Liver (tissue), 3 donors: ENCODE data around the gene PPIL4.

Experiments used
- EGR1 ChIP-seq, 2 donors: IDR thresholded peaks; 2 replicates each; pipeline ENCODE4 v1.6.1; 2016 to 2018; ENCODE audit warnings: antibody characterized with exemption in 2 of 2, low read depth in 2 of 2
- FOXA1 ChIP-seq: IDR thresholded peaks from 2 replicates; pipeline ENCODE4 v1.6.1; 2016; ENCODE audit warnings: antibody characterized with exemption
- GABPA ChIP-seq, 2 donors: IDR thresholded peaks in 1 of 2; conservative IDR thresholded peaks in 1 of 2; 2 replicates each; pipeline ENCODE4 v1.6.1; 2016; ENCODE audit warnings: antibody characterized with exemption in 2 of 2, mild to moderate bottlenecking in 1 of 2, moderate library complexity in 1 of 2
- HNF4A ChIP-seq, 2 donors: conservative IDR thresholded peaks; 2 replicates each; pipeline ENCODE4 v1.6.1; 2016; ENCODE audit warnings: antibody characterized with exemption in 2 of 2, mild to moderate bottlenecking in 2 of 2
- JUND ChIP-seq, 2 donors: IDR thresholded peaks; 2 replicates each; pipeline ENCODE4 v1.6.1; 2016; ENCODE audit warnings: antibody characterized with exemption in 2 of 2
- RAD21 ChIP-seq, 2 donors: IDR thresholded peaks; 2 replicates each; pipeline ENCODE4 v1.6.1; 2016; ENCODE audit warnings: antibody characterized with exemption in 2 of 2, mild to moderate bottlenecking in 2 of 2
- RXRA ChIP-seq, 2 donors: IDR thresholded peaks; 2 replicates each; pipeline ENCODE4 v1.6.1; 2017 to 2018; ENCODE audit warnings: antibody characterized with exemption in 2 of 2, mild to moderate bottlenecking in 1 of 2
- SP1 ChIP-seq: IDR thresholded peaks from 2 replicates; pipeline ENCODE4 v1.6.1; 2018; ENCODE audit warnings: antibody characterized with exemption, mild to moderate bottlenecking
- TAF1 ChIP-seq: conservative IDR thresholded peaks from 2 replicates; pipeline ENCODE4 v1.6.1; 2016; ENCODE audit warnings: antibody characterized with exemption, mild to moderate bottlenecking
- YY1 ChIP-seq: IDR thresholded peaks from 2 replicates; pipeline ENCODE4 v1.6.1; 2016; ENCODE audit warnings: antibody characterized with exemption, mild to moderate bottlenecking
- TF ChIP-seq, protein P1 (sequence below): fragments of 150-350 bp; IDR thresholded peaks from 2 replicates; pipeline ENCODE4 v1.5.1; 2017; ENCODE audit warnings: improper control_type of control experiment, low read depth, low read length; ENCODE audit not compliant: missing input control
- TF ChIP-seq, protein P2 (sequence below): IDR thresholded peaks from 2 replicates; pipeline ENCODE4 v1.6.1; 2016; ENCODE audit warnings: antibody characterized with exemption
- TF ChIP-seq, protein P3 (sequence below): IDR thresholded peaks from 2 replicates; pipeline ENCODE4 v1.6.1; 2016; ENCODE audit warnings: antibody characterized with exemption, mild to moderate bottlenecking
- TF ChIP-seq, protein P4 (sequence below): IDR thresholded peaks from 2 replicates; pipeline ENCODE4 v1.6.1; 2016; ENCODE audit warnings: antibody characterized with exemption
- donor health status: healthy.
- donor health status: healthy.

DNA sequence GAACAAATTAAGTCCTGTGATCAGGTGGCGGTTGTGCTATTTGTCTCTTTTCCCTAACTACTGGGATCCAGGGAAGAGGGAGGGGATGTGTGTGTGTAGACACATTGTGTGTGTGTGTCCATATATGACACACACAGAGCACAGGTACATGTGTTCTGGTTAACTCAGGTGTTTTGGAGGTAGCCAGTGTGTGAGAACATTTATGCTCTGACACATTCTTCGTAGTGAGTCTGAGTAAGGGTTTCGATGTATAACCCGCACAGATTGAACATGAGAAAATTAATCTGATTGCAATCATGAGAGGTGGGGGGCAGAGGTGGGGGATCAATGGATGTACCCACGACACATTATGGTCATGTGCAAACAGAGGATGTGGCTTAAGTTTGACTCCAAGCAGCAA, 73.6 kb downstream of the PPIL4 start:
- no peak for TF ChIP-seq RAD21 (IDR thresholded peaks at IDR 0.05)
- TF ChIP-seq EGR1 (IDR thresholded peaks at IDR 0.05; ENCODE audit: low read depth in 2 of 2), result no peak
- TF ChIP-seq, protein P1, sequence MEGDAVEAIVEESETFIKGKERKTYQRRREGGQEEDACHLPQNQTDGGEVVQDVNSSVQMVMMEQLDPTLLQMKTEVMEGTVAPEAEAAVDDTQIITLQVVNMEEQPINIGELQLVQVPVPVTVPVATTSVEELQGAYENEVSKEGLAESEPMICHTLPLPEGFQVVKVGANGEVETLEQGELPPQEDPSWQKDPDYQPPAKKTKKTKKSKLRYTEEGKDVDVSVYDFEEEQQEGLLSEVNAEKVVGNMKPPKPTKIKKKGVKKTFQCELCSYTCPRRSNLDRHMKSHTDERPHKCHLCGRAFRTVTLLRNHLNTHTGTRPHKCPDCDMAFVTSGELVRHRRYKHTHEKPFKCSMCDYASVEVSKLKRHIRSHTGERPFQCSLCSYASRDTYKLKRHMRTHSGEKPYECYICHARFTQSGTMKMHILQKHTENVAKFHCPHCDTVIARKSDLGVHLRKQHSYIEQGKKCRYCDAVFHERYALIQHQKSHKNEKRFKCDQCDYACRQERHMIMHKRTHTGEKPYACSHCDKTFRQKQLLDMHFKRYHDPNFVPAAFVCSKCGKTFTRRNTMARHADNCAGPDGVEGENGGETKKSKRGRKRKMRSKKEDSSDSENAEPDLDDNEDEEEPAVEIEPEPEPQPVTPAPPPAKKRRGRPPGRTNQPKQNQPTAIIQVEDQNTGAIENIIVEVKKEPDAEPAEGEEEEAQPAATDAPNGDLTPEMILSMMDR, result no peak
- TF ChIP-seq, protein P2, sequence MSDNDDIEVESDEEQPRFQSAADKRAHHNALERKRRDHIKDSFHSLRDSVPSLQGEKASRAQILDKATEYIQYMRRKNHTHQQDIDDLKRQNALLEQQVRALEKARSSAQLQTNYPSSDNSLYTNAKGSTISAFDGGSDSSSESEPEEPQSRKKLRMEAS, result no peak
- TF ChIP-seq TAF1, result no peak
- no peak for TF ChIP-seq FOXA1
- no peak for TF ChIP-seq JUND (IDR thresholded peaks at IDR 0.05)
- no peak for TF ChIP-seq GABPA (IDR thresholded peaks at IDR 0.05 in 1 of 2, conservative IDR thresholded peaks at IDR 0.05 in 1 of 2)
- TF ChIP-seq, protein P3, sequence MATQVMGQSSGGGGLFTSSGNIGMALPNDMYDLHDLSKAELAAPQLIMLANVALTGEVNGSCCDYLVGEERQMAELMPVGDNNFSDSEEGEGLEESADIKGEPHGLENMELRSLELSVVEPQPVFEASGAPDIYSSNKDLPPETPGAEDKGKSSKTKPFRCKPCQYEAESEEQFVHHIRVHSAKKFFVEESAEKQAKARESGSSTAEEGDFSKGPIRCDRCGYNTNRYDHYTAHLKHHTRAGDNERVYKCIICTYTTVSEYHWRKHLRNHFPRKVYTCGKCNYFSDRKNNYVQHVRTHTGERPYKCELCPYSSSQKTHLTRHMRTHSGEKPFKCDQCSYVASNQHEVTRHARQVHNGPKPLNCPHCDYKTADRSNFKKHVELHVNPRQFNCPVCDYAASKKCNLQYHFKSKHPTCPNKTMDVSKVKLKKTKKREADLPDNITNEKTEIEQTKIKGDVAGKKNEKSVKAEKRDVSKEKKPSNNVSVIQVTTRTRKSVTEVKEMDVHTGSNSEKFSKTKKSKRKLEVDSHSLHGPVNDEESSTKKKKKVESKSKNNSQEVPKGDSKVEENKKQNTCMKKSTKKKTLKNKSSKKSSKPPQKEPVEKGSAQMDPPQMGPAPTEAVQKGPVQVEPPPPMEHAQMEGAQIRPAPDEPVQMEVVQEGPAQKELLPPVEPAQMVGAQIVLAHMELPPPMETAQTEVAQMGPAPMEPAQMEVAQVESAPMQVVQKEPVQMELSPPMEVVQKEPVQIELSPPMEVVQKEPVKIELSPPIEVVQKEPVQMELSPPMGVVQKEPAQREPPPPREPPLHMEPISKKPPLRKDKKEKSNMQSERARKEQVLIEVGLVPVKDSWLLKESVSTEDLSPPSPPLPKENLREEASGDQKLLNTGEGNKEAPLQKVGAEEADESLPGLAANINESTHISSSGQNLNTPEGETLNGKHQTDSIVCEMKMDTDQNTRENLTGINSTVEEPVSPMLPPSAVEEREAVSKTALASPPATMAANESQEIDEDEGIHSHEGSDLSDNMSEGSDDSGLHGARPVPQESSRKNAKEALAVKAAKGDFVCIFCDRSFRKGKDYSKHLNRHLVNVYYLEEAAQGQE, result no peak
- no peak for TF ChIP-seq HNF4A (conservative IDR thresholded peaks at IDR 0.05)
- TF ChIP-seq SP1, result no peak
- TF ChIP-seq, protein P4, sequence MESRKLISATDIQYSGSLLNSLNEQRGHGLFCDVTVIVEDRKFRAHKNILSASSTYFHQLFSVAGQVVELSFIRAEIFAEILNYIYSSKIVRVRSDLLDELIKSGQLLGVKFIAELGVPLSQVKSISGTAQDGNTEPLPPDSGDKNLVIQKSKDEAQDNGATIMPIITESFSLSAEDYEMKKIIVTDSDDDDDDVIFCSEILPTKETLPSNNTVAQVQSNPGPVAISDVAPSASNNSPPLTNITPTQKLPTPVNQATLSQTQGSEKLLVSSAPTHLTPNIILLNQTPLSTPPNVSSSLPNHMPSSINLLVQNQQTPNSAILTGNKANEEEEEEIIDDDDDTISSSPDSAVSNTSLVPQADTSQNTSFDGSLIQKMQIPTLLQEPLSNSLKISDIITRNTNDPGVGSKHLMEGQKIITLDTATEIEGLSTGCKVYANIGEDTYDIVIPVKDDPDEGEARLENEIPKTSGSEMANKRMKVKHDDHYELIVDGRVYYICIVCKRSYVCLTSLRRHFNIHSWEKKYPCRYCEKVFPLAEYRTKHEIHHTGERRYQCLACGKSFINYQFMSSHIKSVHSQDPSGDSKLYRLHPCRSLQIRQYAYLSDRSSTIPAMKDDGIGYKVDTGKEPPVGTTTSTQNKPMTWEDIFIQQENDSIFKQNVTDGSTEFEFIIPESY, result no peak
- TF ChIP-seq RXRA (IDR thresholded peaks at IDR 0.05), result no peak
- TF ChIP-seq YY1, result no peak
